HEK293T (cell line): ENCODE results near the gene ARX.

Experiments
- ARNT ChIP-seq: fragments of 450-650 bp; IDR thresholded peaks from 2 replicates; pipeline ENCODE4 v1.6.1; 2017; ENCODE audit warnings: mild to moderate bottlenecking
- BHLHE40 ChIP-seq: fragments of 450-650 bp; IDR thresholded peaks from 2 replicates; pipeline ENCODE4 v1.6.1; 2016; ENCODE audit warnings: mild to moderate bottlenecking, moderate library complexity, borderline replicate concordance
- FOXA1 ChIP-seq: fragments of 450-650 bp; IDR thresholded peaks from 2 replicates; pipeline ENCODE4 v1.6.1; 2016; ENCODE audit warnings: mild to moderate bottlenecking
- FOXM1 ChIP-seq: fragments of 450-650 bp; IDR thresholded peaks from 2 replicates; pipeline ENCODE4 v1.6.1; 2017; ENCODE audit warnings: mild to moderate bottlenecking, borderline replicate concordance
- NFRKB ChIP-seq: fragments of 450-650 bp; IDR thresholded peaks from 2 replicates; pipeline ENCODE4 v1.6.1; 2016; ENCODE audit warnings: mild to moderate bottlenecking, moderate library complexity
- PKNOX1 ChIP-seq: fragments of 450-650 bp; IDR thresholded peaks from 2 replicates; pipeline ENCODE4 v1.6.1; 2016
- SP1 ChIP-seq: fragments of 450-650 bp; IDR thresholded peaks from 2 replicates; pipeline ENCODE4 v1.6.1; 2017
- SUZ12 ChIP-seq: fragments of 450-650 bp; IDR thresholded peaks from 2 replicates; pipeline ENCODE4 v1.6.1; 2016; ENCODE audit warnings: mild to moderate bottlenecking
- TARDBP ChIP-seq: fragments of 450-650 bp; IDR thresholded peaks from 2 replicates; pipeline ENCODE4 v1.6.1; 2016
- ZNF384 ChIP-seq: fragments of 450-650 bp; IDR thresholded peaks from 2 replicates; pipeline ENCODE4 v1.6.1; 2016

GRCh38 chrX:25010784-25011588 lies 4.8 kb downstream of the ARX start:
- TF ChIP-seq PKNOX1: no peak
- TF ChIP-seq ZNF384: no peak
- TF ChIP-seq NFRKB: no peak
- TF ChIP-seq FOXA1: no peak
- TF ChIP-seq FOXM1: no peak
- TF ChIP-seq TARDBP: no peak
- TF ChIP-seq ARNT: no peak
- no peak for TF ChIP-seq SP1
- no peak for TF ChIP-seq SUZ12
- TF ChIP-seq BHLHE40: no peak
